Neural cell (in vitro differentiated cells): ENCODE data around the gene TRIM60. TPM values are rescaled to one million over a fixed set of nuclear protein-coding genes. Genes with fewer than 3 reads are reported as not detected.

Source experiments
- H2AFZ ChIP-seq: fragments of 200-600, 300-800 bp; sonication (generic), shearing (Covaris generic); 2 replicates; pipeline ENCODE4 v1.6.0; 2014; ENCODE audit warnings: low read depth, mild to moderate bottlenecking, antibody characterized with exemption, low read length, moderate library complexity
- H3F3A ChIP-seq: fragments of 200-600 bp; shearing (Covaris generic); 2 replicates; pipeline ENCODE4 v1.6.1; 2016; ENCODE audit warnings: mild to moderate bottlenecking, moderate library complexity, mixed read lengths, antibody characterized with exemption, low read length; ENCODE audit not compliant: insufficient read depth, poor library complexity, severe bottlenecking
- H3K27ac ChIP-seq: fragments of 200-600, 300-800 bp; sonication (generic), shearing (Covaris generic); 2 replicates; pipeline ENCODE4 v1.5.1; 2014; ENCODE audit warnings: mild to moderate bottlenecking, low read length, moderate library complexity
- H3K27me3 ChIP-seq: fragments of 300-800, 200-600 bp; sonication (generic), shearing (Covaris generic); 2 replicates; pipeline ENCODE4 v1.6.0; 2014; ENCODE audit warnings: mild to moderate bottlenecking, low read depth, low read length, moderate library complexity; ENCODE audit not compliant: insufficient read depth
- H3K36me3 ChIP-seq: fragments of 300-800, 200-600 bp; sonication (generic), shearing (Covaris generic); 2 replicates; pipeline ENCODE4 v1.5.1; 2014; ENCODE audit warnings: mild to moderate bottlenecking, antibody characterized with exemption, low read length, moderate library complexity; ENCODE audit not compliant: insufficient read depth
- H3K4me2 ChIP-seq: fragments of 300-800, 200-600 bp; sonication (generic), shearing (Covaris generic); 2 replicates; pipeline ENCODE4 v1.6.0; 2014; ENCODE audit warnings: mild to moderate bottlenecking, low read length
- H3K4me3 ChIP-seq: fragments of 300-800, 200-600 bp; sonication (generic), shearing (Covaris generic); 2 replicates; pipeline ENCODE4 v1.5.1; 2014; ENCODE audit warnings: mild to moderate bottlenecking, low read length, moderate library complexity
- H3K79me2 ChIP-seq: fragments of 200-600 bp; shearing (Covaris generic); replicated peaks from 2 replicates; pipeline ENCODE4 v1.6.0; 2014; ENCODE audit warnings: mild to moderate bottlenecking, low read length, moderate library complexity; ENCODE audit not compliant: insufficient read depth
- H3K9ac ChIP-seq: fragments of 300-800, 200-600 bp; sonication (generic), shearing (Covaris generic); 2 replicates; pipeline ENCODE4 v1.6.1; 2016; ENCODE audit warnings: mild to moderate bottlenecking, low read length, mixed read lengths
- H3K9me2 ChIP-seq: fragments of 200-600 bp; shearing (Covaris generic); 2 replicates; pipeline ENCODE4 v1.6.1; 2016; ENCODE audit warnings: mild to moderate bottlenecking, low read length, mixed read lengths; ENCODE audit not compliant: insufficient read depth
- H3K9me3 ChIP-seq: fragments of 200-600, 300-800 bp; sonication (generic), shearing (Covaris generic); 2 replicates; pipeline ENCODE4 v1.6.1; 2016; ENCODE audit warnings: mild to moderate bottlenecking, mixed run types, low read length, moderate library complexity, mixed read lengths
- H4K20me1 ChIP-seq: fragments of 200-600 bp; shearing (Covaris generic); 2 replicates; pipeline ENCODE4 v1.6.1; 2016; ENCODE audit warnings: mild to moderate bottlenecking, mixed run types; ENCODE audit not compliant: insufficient read depth
- CTCF ChIP-seq: fragments of 450-650 bp; IDR thresholded peaks from 2 replicates; pipeline ENCODE4 v1.5.1; 2014; ENCODE audit warnings: antibody characterized with exemption, mild to moderate bottlenecking, moderate library complexity; ENCODE audit not compliant: poor library complexity, severe bottlenecking
- EP300 ChIP-seq: fragments of 450-650 bp; conservative IDR thresholded peaks from 2 replicates; pipeline ENCODE4 v1.6.1; 2014; ENCODE audit warnings: antibody characterized with exemption, mild to moderate bottlenecking, moderate library complexity; ENCODE audit not compliant: poor library complexity, severe bottlenecking
- EZH2 ChIP-seq: fragments of 200-600, 300-800 bp; shearing (Covaris generic), sonication (generic); IDR thresholded peaks from 2 replicates; pipeline ENCODE4 v1.6.1; 2014; ENCODE audit warnings: antibody characterized with exemption, low read length, borderline replicate concordance, mild to moderate bottlenecking; ENCODE audit not compliant: insufficient read depth, poor library complexity, severe bottlenecking
- MXI1 ChIP-seq: fragments of 450-650 bp; conservative IDR thresholded peaks from 2 replicates; pipeline ENCODE4 v1.6.1; 2014; ENCODE audit warnings: antibody characterized with exemption, mild to moderate bottlenecking; ENCODE audit not compliant: poor library complexity, severe bottlenecking
- POLR2AphosphoS5 ChIP-seq: IDR thresholded peaks from 2 replicates; pipeline ENCODE4 v1.6.1; 2012
- RAD21 ChIP-seq: fragments of 450-650 bp; conservative IDR thresholded peaks from 2 replicates; pipeline ENCODE4 v1.6.1; 2014; ENCODE audit warnings: antibody characterized with exemption, mild to moderate bottlenecking, moderate library complexity
- SMC3 ChIP-seq: fragments of 450-650 bp; conservative IDR thresholded peaks from 2 replicates; pipeline ENCODE4 v1.6.1; 2014; ENCODE audit warnings: antibody characterized with exemption, mild to moderate bottlenecking, moderate library complexity; ENCODE audit not compliant: poor library complexity
- TAF1 ChIP-seq: IDR thresholded peaks from 2 replicates; pipeline ENCODE4 v1.6.1; 2012; ENCODE audit warnings: low read depth
- polyA plus RNA-seq: library from polyadenylated mRNA; depleted of rRNA; stranded (reverse); fragments of >200 nt; gene quantifications from 2 replicates; pipeline ENCODE4 v1.2.3, GENCODE V29; 2014
- TF ChIP-seq, protein P1 (sequence below): IDR thresholded peaks from 2 replicates; pipeline ENCODE4 v1.6.1; 2012; ENCODE audit warnings: borderline replicate concordance

TRIM60 gene
- polyA plus RNA-seq, 1 donor from 2014 or later: not detected

DNA sequence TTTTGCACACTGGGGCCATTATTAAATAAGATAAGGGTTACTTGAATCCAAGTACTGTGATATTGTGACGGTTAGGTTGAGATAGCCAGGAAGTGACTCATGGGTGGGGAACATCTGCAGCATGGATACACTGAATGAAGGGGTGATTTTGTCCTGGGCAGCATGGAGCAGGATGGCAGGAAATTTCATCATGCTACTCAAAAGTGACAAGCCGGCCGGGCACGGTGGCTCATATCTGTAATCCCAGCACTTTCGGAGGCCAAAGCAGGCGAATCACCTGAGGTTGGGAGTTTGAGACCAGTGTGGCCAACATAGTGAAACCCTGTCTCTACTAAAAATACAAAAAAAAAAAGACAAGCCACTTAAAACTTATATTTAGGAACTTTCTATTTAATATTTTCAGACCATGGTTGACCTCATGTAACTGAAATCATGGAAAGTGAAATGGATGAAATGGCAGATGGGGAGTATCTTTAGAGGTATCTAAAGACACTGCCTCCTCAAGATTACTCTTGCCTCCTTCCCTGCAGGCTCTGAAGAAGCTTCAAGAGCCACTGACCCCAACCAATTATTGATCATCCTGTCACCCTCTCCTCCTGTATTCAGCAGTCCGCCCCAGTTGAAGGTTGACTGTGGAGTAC, 3.9 kb upstream of the TRIM60 start:
- no peaks in the 10 kb centered on the region for H3F3A ChIP-seq
- H3K4me2 ChIP-seq: no peak overlapping the region
- no peak overlapping the region for H3K27ac ChIP-seq
- no peak overlapping the region for H3K9ac ChIP-seq
- no peak overlapping the region for H3K4me3 ChIP-seq
- H3K36me3 ChIP-seq: no peaks in the 10 kb centered on the region
- H3K27me3 ChIP-seq: no peaks in the 10 kb centered on the region
- TF ChIP-seq TAF1 (no peak), RAD21 (no peak), EP300 (no peak), SMC3 (no peak), MXI1 (no peak), CTCF (no peak), EZH2 (no peak), POLR2AphosphoS5 (no peak)
- TF ChIP-seq, protein P1, sequence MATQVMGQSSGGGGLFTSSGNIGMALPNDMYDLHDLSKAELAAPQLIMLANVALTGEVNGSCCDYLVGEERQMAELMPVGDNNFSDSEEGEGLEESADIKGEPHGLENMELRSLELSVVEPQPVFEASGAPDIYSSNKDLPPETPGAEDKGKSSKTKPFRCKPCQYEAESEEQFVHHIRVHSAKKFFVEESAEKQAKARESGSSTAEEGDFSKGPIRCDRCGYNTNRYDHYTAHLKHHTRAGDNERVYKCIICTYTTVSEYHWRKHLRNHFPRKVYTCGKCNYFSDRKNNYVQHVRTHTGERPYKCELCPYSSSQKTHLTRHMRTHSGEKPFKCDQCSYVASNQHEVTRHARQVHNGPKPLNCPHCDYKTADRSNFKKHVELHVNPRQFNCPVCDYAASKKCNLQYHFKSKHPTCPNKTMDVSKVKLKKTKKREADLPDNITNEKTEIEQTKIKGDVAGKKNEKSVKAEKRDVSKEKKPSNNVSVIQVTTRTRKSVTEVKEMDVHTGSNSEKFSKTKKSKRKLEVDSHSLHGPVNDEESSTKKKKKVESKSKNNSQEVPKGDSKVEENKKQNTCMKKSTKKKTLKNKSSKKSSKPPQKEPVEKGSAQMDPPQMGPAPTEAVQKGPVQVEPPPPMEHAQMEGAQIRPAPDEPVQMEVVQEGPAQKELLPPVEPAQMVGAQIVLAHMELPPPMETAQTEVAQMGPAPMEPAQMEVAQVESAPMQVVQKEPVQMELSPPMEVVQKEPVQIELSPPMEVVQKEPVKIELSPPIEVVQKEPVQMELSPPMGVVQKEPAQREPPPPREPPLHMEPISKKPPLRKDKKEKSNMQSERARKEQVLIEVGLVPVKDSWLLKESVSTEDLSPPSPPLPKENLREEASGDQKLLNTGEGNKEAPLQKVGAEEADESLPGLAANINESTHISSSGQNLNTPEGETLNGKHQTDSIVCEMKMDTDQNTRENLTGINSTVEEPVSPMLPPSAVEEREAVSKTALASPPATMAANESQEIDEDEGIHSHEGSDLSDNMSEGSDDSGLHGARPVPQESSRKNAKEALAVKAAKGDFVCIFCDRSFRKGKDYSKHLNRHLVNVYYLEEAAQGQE: no peak
- no peaks in the 10 kb centered on the region for H3K79me2 ChIP-seq
- no peak overlapping the region for H2AFZ ChIP-seq
- H3K9me2 ChIP-seq: no peaks in the 10 kb centered on the region
- H4K20me1 ChIP-seq: no peaks in the 10 kb centered on the region
- no peaks in the 10 kb centered on the region for H3K9me3 ChIP-seq

- H2AFZ ChIP-seq: no peak overlapping the region
- H3K79me2 ChIP-seq: no peaks in the 10 kb centered on the region
- no peaks in the 10 kb centered on the region for H3K9me3 ChIP-seq
- no peak overlapping the region for H3K27ac ChIP-seq
- no peaks in the 10 kb centered on the region for H3K9me2 ChIP-seq
- H3K4me3 ChIP-seq: no peak overlapping the region
- H3K36me3 ChIP-seq: no peaks in the 10 kb centered on the region
- TF ChIP-seq EZH2 (no peak), EP300 (no peak)
- H3K9ac ChIP-seq: no peak overlapping the region
- H3K27me3 ChIP-seq: no peaks in the 10 kb centered on the region
- no peaks in the 10 kb centered on the region for H4K20me1 ChIP-seq
- H3F3A ChIP-seq: no peaks in the 10 kb centered on the region
- H3K4me2 ChIP-seq: no peak overlapping the region
Observed at GRCh38 chr4:165048170-165048569, 16.4 kb downstream of the TRIM60 start.

GRCh38 chr4:165052627-165053026, 20.8 kb downstream of the TRIM60 start:
- TF ChIP-seq RAD21: no peak
- no peak for TF ChIP-seq SMC3
- TF ChIP-seq, protein P1: no peak
- H3K36me3 ChIP-seq: no peaks in the 10 kb centered on the region
- no peaks in the 10 kb centered on the region for H3K9me3 ChIP-seq
- no peak overlapping the region for H3K27ac ChIP-seq
- no peak overlapping the region for H3K9ac ChIP-seq
- no peaks in the 10 kb centered on the region for H3K27me3 ChIP-seq
- no peaks in the 10 kb centered on the region for H4K20me1 ChIP-seq
- H3K79me2 ChIP-seq: no peaks in the 10 kb centered on the region
- no peak overlapping the region for H3K4me2 ChIP-seq
- no peak overlapping the region for H3K4me3 ChIP-seq
- no peaks in the 10 kb centered on the region for H3K9me2 ChIP-seq
- no peak overlapping the region for H2AFZ ChIP-seq
- H3F3A ChIP-seq: no peaks in the 10 kb centered on the region
